ENCODE measurements around the gene CFD. TPM values are rescaled to one million over a fixed set of nuclear protein-coding genes. Genes with fewer than 3 reads are reported as not detected.
"Not testable (repeated sequence)": the region's sequence is repeated elsewhere in the genome, so short reads cannot be mapped to it uniquely, and the experiment has no call there.

CFD gene
- total and polyA plus RNA-seq, 8 donors: 36.6 to 1,275 (median 129) TPM

GRCh38 chr19:848386-848921 lies 11.0 kb upstream of the CFD start:
- H3K36me3 ChIP-seq: no peaks in the 10 kb centered on the region
- WGBS, 5 donors: 35 to 40% (median 38%) methylated on average over 8 to 12 of the region's 12 CpGs

GRCh38 chr19:849195-849594 lies 10.3 kb upstream of the CFD start:
- H3K9me3 ChIP-seq; H3K4me3 ChIP-seq; intact Hi-C loops (cut with DNase I; ENCODE audit: low total_unique reads); DNase-seq; H3K36me3 ChIP-seq: not testable (repeated sequence)
- WGBS, 5 donors: 77 to 84% (median 83%) methylated on average over 8 of the region's 8 CpGs
- Histone ChIP-seq H3K27ac (peak overlapping the region in 1 of 5 donors; percentile 71), H3K4me1 (peaks cover 13 to 45% (median 29%) of the 10 kb centered on the region in 4 donors), H3K27me3 (peaks cover 8 to 83% (median 48%) of the 10 kb centered on the region in 3 donors)

More at GRCh38 chr19:848386-848921, 11.0 kb upstream of the CFD start:
- no peak for DNase-seq
- intact Hi-C loops (cut with DNase I; ENCODE audit: low total_unique reads): no loop called here
- Histone ChIP-seq H3K27ac (peak overlapping the region in 1 of 5 donors; percentile 71), H3K27me3 (peaks cover 13 to 86% (median 56%) of the 10 kb centered on the region in 3 donors), H3K9me3 (no peaks in the 10 kb centered on the region), H3K4me1 (peaks cover 19 to 52% (median 36%) of the 10 kb centered on the region in 4 donors), H3K4me3 (no peak overlapping the region)
- TF ChIP-seq POLR2AphosphoS5 (IDR thresholded peaks at IDR 0.05): no peak
- TF ChIP-seq, protein P1, sequence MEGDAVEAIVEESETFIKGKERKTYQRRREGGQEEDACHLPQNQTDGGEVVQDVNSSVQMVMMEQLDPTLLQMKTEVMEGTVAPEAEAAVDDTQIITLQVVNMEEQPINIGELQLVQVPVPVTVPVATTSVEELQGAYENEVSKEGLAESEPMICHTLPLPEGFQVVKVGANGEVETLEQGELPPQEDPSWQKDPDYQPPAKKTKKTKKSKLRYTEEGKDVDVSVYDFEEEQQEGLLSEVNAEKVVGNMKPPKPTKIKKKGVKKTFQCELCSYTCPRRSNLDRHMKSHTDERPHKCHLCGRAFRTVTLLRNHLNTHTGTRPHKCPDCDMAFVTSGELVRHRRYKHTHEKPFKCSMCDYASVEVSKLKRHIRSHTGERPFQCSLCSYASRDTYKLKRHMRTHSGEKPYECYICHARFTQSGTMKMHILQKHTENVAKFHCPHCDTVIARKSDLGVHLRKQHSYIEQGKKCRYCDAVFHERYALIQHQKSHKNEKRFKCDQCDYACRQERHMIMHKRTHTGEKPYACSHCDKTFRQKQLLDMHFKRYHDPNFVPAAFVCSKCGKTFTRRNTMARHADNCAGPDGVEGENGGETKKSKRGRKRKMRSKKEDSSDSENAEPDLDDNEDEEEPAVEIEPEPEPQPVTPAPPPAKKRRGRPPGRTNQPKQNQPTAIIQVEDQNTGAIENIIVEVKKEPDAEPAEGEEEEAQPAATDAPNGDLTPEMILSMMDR (IDR thresholded peaks at IDR 0.05): no peak
- no peak for TF ChIP-seq POLR2A (IDR thresholded peaks at IDR 0.05)
- TF ChIP-seq EP300 (IDR thresholded peaks at IDR 0.05): no peak

- WGBS, 5 donors: 16 to 48% (median 18%) methylated on average over 8 to 28 of the region's 28 CpGs
These were observed 9.1 kb upstream of the CFD start for GRCh38 chr19:850221-850978.

DNA sequence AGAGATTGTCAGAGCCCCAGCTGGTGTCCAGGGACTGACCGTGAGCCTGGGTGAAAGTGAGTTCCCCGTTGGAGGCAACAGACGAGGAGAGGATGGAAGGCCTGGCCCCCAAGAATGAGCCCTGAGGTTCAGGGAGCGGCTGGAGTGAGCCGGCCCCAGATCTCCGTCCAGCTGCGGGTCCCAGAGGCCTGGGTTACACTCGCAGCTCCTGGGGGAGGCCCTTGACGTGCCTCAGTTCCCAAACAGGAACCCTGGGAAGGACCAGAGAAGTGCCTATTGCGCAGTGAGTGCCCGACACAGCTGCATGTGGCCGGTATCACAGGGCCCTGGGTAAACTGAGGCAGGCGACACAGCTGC lies 8.5 kb upstream of the CFD start:
- DNase-seq: no peak
- Histone ChIP-seq H3K9me3 (no peaks in the 10 kb centered on the region), H3K36me3 (no peaks in the 10 kb centered on the region), H3K4me3 (peak overlapping the region in 2 of 4 donors; percentile 3 to 6), H3K27me3 (peaks cover 8 to 79% (median 41%) of the 10 kb centered on the region in 3 donors), H3K27ac (peak overlapping the region; percentile 37 to 89 (median 77)), H3K4me1 (peaks cover 13 to 39% (median 25%) of the 10 kb centered on the region in 4 donors)
- TF ChIP-seq EP300 (IDR thresholded peaks at IDR 0.05): no peak
- no peak for TF ChIP-seq POLR2A (IDR thresholded peaks at IDR 0.05)
- no peak for TF ChIP-seq POLR2AphosphoS5 (IDR thresholded peaks at IDR 0.05)
- TF ChIP-seq, protein P1 (IDR thresholded peaks at IDR 0.05): no peak
- WGBS, 5 donors: 33 to 48% (median 40%) methylated on average over 13 of the region's 13 CpGs
- intact Hi-C loops (cut with DNase I; ENCODE audit: low total_unique reads): no loop called here

More at GRCh38 chr19:850221-850978, 9.1 kb upstream of the CFD start:
- Histone ChIP-seq H3K4me1 (peaks cover 13 to 42% (median 26%) of the 10 kb centered on the region in 4 donors), H3K4me3 (peak overlapping the region in 2 of 4 donors; percentile 3 to 6), H3K9me3 (no peaks in the 10 kb centered on the region), H3K27me3 (peaks cover 8 to 79% (median 42%) of the 10 kb centered on the region in 3 donors), H3K27ac (peak overlapping the region; percentile 41 to 89 (median 77)), H3K36me3 (no peaks in the 10 kb centered on the region)
- intact Hi-C loops (cut with DNase I; ENCODE audit: low total_unique reads): no loop called here
- TF ChIP-seq EP300 (IDR thresholded peaks at IDR 0.05) (peak; percentile 92), POLR2AphosphoS5 (IDR thresholded peaks at IDR 0.05) (peak; percentile 76 to 91 (median 80)), POLR2A (IDR thresholded peaks at IDR 0.05) (no peak)
- DNase-seq: peak; percentile 83 to 92

DNA sequence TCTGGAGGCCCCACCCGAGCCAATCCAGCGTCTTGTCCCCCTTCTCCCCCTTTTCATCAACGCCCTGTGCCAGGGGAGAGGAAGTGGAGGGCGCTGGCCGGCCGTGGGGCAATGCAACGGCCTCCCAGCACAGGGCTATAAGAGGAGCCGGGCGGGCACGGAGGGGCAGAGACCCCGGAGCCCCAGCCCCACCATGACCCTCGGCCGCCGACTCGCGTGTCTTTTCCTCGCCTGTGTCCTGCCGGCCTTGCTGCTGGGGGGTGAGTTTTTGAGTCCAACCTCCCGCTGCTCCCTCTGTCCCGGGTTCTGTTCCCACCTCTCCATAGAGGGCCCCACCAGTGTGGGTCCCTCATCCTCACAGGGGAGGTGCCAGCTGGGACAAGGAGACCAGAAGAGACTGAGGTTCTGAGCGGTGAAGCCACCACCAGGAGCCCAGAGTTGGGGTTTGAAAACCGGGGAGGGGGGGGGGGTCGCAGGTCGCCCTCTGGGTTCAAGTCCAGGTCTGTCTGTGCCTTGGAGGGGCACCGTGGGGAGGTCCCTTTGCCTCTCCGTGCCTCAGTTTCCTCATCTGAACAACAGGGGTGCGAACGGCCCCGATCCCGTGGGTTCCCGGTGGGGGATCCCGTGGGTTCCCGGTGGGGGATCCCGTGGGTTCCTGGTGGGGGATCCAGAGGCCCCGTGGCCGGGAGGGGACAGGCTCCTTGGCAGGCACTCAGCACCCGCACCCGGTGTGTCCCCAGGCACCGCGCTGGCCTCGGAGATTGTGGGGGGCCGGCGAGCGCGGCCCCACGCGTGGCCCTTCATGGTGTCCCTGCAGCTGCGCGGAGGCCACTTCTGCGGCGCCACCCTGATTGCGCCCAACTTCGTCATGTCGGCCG lies 7.1 kb upstream of the CFD start, which contains the start of gene ELANE:
ELANE (plus strand) TSS at position 168 of the 878 bp plus-strand sequence; CDS start at position 194, 26 bp downstream.
- no peak for DNase-seq
- H3K9me3 ChIP-seq: no peaks in the 10 kb centered on the region
- intact Hi-C loops (cut with DNase I; ENCODE audit: low total_unique reads): no loop called here
- TF ChIP-seq POLR2A (IDR thresholded peaks at IDR 0.05) (no peak), POLR2AphosphoS5 (IDR thresholded peaks at IDR 0.05) (no peak), EP300 (IDR thresholded peaks at IDR 0.05) (no peak)
- TF ChIP-seq, protein P1 (IDR thresholded peaks at IDR 0.05): no peak
- peaks cover 13 to 39% (median 24%) of the 10 kb centered on the region in 4 donors for H3K4me1 ChIP-seq
- H3K27me3 ChIP-seq: peaks cover 8 to 76% (median 35%) of the 10 kb centered on the region in 3 donors
- H3K36me3 ChIP-seq: no peaks in the 10 kb centered on the region
- H3K27ac ChIP-seq: peak within 1 kb of the TSS; percentile 37 to 89 (median 77)
- peak within 1 kb of the TSS in 3 of 4 donors; percentile 6 to 16 (median 6) for H3K4me3 ChIP-seq
- 62 to 75% (median 66%) methylated on average over 8 to 55 of the region's 55 CpGs for WGBS, 5 donors
